Stimulated activated CD4-positive, alpha-beta T cell treated with anti-CD3 and anti-CD28 coated beads, Interleukin-4, amount 100 ng/mL, for 48 hours (primary cell): Measurements from ENCODE around the gene USP16.

Experiments used
- DNase-seq, 2 donors: peaks; one replicate each; pipeline ENCODE4 v3.0.0-alpha.2; 2020; ENCODE audit warnings: low read depth in 2 of 2

Gene USP16

DNA sequence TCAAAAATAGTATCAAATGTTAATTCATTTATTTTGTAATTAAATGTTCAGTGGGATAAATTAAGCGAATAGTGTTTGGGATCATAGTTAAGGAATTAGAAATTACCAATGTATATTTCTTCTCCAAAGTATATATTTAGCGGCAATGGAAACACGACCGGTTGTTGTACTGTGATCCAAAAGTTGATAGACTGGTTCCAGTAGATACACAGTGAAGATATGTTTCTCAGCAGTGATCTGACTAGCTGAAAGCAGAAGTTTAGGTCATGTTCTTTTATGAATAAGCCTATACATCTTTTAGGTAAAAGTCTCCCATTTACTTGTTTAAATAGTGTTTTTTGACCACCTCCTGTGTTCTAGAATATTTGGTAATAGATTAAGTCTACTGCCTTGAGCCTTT, 8.8 kb downstream of the USP16 start:
- DNase-seq, result no peak

DNA sequence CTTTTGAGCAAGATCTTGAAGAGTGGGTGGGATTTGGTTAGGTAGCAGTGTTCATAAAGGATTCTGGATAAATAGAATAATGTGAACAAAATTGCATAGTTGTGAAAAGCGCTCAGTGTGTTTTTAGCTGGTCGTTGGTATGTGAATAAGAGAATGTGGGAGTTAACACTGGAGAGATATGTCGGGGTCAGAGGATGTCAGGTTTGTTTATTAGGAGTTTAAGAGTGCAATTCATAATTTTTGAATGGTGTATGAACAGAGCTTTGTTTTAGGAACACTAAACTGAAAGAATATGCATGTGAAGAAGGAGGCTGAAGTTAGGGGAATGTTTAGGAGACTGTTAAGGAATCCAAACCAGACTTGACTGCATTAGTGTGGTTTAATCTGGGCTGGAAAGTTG, 9.4 kb downstream of the USP16 start:
- DNase-seq, result no peak

DNA sequence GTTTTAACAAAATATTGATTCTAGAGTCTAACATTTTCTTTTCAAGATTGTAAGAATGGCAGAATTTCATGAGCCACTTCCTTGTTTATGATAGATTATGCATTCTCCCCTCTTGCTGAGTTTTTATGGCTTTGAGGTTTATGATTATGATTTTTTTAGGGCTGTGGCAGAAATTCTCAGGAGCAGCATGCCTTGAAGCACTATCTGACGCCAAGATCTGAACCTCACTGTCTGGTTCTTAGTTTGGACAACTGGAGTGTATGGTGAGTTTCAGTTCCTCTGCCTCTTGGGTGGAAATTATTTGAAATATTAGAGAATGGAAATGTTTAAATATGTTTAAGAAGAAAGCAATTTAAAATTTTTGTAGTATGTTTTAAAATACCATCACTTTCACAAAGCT, 10.2 kb downstream of the USP16 start:
- DNase-seq, result no peak

GRCh38 chr21:29052224-29052623, 27.8 kb downstream of the USP16 start:
- DNase-seq, result no peak

DNA sequence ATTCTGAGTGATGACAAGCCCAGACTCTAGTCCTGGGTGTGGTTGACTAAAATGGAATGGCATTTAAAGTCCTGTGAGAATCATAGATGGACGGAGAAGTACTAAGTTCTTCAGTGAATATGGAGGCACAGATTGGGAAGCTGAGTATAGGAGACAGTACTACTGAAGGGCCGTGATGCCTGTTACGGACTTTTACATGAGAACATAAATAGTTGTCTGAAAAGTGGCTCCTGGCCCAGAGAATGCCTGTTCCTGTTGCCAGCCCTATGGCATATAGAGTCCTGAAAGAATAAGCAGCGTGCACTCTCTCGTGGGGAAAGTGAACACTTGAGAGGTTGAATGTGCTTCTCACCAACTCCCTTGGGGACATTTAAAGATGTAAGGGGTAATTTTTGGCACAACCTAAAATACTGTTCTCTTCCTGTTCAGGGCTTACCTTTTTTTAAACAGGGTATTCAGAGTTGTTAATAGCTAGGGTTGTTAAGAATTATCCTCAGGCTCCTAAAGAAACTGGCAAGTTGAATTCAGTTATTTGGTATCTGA, 28.6 kb downstream of the USP16 start:
- no peak for DNase-seq

- DNase-seq, result no peak
These were observed 29.2 kb downstream of the USP16 start for GRCh38 chr21:29053656-29054055.

- no peak for DNase-seq
These were observed 30.6 kb downstream of the USP16 start for GRCh38 chr21:29055080-29055479.

DNA sequence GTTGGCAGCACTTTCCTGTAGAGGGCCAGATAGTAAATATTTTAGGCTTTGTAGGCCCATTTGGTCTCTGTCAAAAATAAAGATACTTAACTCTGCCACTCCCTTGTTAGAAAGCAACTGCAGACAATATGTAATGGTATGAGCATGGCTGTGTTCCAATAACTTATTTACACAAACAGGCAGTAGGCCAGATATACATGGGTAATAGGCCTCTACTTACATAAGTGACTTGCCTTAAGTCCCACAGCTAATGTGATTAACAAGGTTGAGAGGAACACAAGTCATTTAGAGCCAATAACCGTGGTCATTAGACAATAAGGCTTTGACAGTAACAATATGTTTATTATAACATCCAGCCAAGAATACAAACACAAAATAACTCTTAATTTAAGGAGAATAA, 31.5 kb downstream of the USP16 start:
- no peak for DNase-seq

- DNase-seq, result no peak
These were observed 32.1 kb downstream of the USP16 start for GRCh38 chr21:29056538-29057050.

DNA sequence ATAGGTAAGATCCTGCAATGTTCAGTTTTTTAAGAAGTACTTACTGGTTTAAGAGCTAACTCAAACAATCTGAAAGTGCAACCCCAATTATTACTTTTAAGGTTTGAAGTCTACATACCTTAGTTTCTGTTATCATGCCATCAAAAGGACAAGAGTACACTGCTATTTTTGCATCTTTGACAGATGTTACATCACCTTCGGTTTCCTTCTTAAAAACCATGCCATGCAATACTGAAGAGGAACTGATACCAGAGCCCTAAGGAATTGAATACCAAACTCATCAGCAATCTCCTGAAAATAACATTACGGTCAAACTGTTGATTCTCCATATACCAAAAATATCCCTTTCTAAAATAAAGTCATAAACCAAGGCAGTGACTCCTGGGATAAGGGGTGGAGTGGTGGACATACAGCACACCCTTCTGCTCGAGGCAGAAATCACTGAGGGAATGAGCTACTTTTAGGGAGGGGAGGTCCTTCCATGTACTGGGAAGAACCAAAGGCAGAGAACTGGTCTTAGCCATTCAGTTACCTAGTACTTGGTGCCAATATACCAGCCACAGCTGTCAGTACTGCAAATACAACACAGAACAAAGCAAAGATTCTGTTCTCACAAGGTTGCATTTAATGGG, 40.5 kb downstream of the USP16 start:
- DNase-seq, result no peak

- DNase-seq, result no peak
These were observed 48.4 kb downstream of the USP16 start for GRCh38 chr21:29072873-29073221.

GRCh38 chr21:29073222-29074006, 48.9 kb downstream of the USP16 start, which contains the start of gene CCT8:
TSS of gene CCT8 (minus strand) at chr21:29073648. CDS start at chr21:29073590, 58 bp downstream.
- peak; percentile 94 to 98 for DNase-seq

DNA sequence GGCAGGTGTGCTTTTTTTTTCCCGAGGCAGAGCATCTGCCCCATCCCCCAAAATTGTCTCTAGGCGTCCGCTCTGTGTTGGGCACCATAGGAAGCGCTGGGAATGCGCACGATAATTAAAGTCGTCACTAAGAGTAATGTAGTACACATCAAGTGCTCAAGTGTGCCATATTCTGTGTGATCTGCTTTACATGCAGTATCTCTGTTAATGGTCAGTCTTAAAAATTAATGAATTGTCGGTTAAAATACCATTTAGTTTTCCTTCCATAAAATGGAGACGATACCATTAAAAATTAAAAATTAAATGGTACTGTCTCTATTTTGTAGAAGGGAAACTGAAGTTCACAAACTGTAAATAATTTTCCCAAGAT, 49.5 kb downstream of the USP16 start:
- DNase-seq, result no peak

DNA sequence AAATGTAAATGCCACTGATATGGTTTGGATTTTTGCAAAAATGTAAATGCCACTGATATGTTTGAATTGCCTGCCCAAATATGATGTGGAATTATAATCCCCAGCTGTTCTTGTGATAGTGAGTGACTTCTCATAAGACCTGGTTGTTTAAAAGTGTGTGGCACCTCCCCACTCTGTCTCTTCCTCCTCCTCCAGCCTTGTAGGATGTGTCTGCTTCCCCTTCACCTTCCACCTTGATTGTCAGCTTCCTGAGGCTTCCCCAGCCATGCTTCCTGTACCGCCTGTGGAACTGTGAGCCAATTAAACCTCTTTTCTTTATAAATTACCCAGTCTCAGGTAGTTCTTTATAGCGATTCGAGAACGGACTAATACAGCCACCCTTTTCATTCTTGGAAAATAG, 50.3 kb downstream of the USP16 start:
- no peak for DNase-seq

- DNase-seq, result no peak
These were observed 51.4 kb downstream of the USP16 start for GRCh38 chr21:29075706-29076466.

DNA sequence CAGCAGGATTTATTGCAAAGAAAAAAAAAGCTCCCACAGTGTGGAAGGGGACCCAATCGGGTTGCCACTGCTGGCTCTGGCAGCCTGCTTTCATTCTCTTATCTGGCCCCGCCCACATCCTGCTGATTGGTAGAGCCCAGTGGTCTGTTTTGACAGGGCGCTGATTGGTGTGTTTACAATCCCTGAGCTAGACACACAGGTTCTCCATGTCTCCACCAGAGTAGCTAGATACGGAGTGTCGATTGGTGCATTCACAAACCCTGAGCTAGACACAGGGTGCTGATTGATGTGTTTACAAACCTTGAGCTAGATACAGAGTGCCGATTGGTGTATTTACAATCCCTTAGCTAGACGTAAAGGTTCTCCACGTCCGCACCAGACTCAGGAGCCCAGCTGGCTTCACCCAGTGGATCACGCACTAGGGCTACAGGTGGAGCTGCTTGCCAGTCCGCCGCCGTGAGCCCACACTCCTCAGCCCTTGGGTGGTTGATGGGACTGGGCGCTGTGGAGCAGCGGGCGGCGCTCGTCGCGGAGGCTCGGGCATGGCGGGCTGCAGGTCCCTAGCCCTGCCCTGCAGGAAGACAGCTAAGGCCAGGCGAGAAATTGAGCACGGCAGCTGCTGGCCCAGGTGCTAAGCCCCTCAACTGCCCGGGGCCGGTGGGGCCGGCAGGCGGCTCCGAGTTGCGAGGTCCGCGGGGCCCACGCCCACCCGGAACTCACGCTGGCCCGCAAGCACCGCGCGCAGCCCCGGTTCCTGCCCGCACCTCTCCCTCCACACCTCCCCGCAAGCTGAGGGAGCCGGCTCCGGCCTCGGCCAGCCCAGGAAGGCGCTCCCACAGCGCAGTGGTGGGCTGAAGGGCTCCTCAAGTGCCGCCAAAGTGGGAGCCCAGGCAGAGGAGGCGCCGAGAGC, 52.5 kb downstream of the USP16 start:
- DNase-seq, result peak; percentile 53 to 68

DNA sequence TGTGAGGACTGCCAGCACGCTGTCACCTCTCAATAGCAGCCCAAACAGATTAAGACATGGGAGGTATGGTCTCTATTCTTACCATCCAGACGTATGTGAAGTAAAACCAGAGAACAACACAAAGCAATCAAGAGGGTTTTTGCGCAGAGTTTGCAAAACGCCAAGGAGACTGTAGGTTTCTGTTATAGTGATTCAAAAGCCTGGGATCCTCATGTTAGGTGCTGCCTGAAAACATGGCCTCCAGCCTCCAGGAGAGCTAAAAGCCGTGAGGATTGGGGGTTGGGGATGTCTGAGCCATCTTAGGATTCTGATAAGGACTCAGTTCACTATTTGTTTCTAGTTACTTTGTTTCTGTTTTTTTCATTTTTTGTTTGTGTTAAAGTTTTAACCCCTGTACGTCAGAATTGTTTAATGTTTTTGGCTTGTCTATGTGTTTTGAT, 53.2 kb downstream of the USP16 start:
- DNase-seq, result peak in 1 of 2 donors; percentile 14

GRCh38 chr21:29078869-29079767, 54.6 kb downstream of the USP16 start:
- peak in 1 of 2 donors; percentile 34 for DNase-seq

GRCh38 chr21:29080454-29080941, 56.0 kb downstream of the USP16 start:
- no peak for DNase-seq
